Measurements from ENCODE around the gene TNFRSF19.

Gene TNFRSF19

DNA sequence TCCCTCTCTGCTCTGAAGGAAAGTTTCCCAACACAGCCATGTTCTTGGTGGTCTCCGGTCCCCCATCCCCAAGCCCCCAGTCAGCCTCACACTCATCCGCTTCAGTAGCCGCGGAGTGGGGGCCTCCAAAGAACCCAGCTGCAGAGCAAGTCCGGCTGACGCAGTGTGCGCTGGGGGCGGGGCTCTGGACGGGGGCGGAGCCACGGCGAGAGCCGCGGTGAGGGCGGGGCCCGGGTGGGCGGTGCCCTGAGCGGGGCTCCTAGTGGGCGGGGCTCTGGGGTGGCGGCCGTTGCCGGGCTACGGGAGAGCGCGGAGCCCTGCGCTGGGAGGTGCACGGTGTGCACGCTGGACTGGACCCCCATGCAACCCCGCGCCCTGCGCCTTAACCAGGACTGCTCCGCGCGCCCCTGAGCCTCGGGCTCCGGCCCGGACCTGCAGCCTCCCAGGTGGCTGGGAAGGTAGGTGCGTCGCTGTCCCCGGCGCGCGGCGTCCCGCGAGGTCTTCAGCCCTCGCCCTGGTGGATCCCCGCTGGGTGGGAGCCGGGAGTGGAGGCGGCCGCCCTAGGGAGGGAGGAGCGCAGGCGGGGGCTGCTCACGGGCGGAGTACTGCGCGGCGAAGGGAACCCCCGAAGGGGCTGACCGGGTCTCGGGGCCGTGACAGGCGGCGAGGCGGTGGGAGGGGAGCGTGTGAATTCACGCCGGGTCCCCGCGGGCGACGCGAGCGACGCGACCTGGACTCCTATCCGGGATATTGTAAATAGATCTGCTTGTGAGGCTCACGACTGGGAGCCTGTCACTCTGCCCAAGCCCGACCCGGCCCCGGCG, 9.1 kb downstream of the TNFRSF19 start:
- TF ChIP-seq, protein P1, sequence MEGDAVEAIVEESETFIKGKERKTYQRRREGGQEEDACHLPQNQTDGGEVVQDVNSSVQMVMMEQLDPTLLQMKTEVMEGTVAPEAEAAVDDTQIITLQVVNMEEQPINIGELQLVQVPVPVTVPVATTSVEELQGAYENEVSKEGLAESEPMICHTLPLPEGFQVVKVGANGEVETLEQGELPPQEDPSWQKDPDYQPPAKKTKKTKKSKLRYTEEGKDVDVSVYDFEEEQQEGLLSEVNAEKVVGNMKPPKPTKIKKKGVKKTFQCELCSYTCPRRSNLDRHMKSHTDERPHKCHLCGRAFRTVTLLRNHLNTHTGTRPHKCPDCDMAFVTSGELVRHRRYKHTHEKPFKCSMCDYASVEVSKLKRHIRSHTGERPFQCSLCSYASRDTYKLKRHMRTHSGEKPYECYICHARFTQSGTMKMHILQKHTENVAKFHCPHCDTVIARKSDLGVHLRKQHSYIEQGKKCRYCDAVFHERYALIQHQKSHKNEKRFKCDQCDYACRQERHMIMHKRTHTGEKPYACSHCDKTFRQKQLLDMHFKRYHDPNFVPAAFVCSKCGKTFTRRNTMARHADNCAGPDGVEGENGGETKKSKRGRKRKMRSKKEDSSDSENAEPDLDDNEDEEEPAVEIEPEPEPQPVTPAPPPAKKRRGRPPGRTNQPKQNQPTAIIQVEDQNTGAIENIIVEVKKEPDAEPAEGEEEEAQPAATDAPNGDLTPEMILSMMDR (IDR thresholded peaks at IDR 0.05; ENCODE audit: low read depth, low read length): no peak
- peak overlapping the region; percentile 87 for H3K4me3 ChIP-seq (ENCODE audit: low read depth, low read length)

DNA sequence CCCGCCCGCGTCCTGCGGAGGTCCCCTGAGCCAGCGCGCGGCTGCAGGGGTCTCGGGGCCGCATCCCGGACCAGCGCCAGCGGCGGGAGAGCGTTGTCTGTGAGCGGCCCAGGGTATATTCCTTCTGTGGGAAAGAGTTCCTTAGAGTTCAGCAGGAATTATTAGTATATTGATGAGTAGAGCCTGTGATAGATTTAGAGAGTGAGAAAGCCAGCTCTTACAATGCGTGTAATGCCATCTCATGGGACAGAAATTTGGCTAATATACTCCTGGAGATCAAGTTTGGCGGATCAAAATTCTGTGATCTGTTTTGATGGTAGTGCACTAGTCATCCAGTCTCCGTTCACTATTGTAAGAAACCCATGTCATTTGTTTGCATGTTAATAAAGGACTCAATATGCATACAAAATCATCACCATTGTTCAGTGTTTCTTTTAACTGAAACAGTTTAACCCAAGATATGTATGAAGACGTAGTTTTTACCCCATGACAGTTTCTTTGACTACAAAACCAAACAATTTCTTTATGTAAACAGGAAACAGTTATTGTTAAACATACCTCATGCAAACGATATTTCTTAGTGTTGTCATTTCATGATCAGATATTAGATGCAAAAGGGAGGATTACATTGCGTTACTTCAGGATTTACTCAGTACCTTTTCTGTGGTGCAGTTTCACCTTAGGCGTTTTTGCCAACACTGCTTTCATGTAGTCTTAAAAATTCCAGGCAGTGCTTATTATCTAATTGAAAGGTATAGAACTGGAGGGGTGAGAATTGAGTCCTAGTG, 9.9 kb downstream of the TNFRSF19 start:
- peak overlapping the region; percentile 87 for H3K4me3 ChIP-seq (ENCODE audit: low read depth, low read length)
- TF ChIP-seq, protein P1 (IDR thresholded peaks at IDR 0.05; ENCODE audit: low read depth, low read length): no peak

DNA sequence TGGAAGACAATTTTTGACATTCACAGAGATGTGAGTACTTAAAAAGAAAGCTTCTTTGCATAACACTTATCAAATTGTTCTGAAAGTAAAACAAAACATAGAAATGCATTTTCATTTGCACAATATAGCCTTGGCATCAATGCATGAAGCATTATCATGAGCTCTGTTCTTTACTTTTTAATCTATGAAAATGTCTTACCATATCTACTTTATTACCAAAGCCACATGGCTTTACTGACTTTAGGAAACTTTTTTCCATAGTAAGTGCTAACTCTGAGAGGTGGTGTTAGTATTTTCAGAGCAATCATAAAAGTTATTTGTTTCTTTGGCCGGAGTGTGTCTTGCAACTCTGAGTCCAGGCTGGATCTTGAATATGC, 10.5 kb downstream of the TNFRSF19 start:
- TF ChIP-seq, protein P1 (IDR thresholded peaks at IDR 0.05; ENCODE audit: low read depth, low read length): no peak
- H3K4me3 ChIP-seq (ENCODE audit: low read depth, low read length): peak overlapping the region; percentile 87

DNA sequence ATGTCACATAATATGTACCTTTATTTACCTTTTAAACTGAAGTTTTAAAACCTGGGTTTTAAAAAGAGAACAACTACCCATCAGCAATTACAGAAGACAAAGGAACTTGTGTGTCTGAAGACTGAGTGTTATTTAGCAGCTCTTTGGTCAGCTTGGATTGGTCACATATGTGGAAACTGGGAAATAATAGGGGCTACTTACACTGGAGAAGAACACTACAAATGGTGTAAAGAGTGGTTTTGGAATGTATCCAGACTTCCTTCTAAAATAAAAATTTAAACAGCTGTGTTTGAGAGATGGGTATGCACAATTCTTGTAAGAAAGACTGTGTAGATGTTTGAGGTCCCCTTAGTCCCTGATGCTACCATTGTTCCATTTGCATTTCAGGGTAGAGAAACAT, 13.3 kb downstream of the TNFRSF19 start:
- H3K4me3 ChIP-seq (ENCODE audit: low read depth, low read length): no peak overlapping the region
- TF ChIP-seq, protein P1 (IDR thresholded peaks at IDR 0.05; ENCODE audit: low read depth, low read length): no peak

DNA sequence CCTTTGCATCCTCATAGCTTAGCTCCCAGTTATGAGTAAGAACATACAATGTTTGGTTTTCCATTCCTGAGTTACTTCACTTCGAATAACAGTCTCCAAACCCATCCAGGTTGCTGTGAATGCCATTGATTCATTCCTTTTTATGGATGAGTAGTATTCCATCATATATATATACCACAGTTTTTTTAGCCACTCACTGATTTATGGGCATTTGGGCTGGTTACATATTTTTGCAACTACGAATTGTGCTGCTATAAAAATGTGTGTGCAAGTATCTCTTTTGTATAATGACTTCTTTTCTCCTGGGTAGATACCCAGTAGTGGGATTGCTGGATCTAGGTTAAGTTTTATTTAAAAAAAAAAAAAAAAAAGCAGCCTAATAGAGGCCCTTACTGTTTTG, 14.1 kb downstream of the TNFRSF19 start:
- TF ChIP-seq, protein P1 (IDR thresholded peaks at IDR 0.05; ENCODE audit: low read depth, low read length): no peak
- H3K4me3 ChIP-seq (ENCODE audit: low read depth, low read length): no peak overlapping the region

DNA sequence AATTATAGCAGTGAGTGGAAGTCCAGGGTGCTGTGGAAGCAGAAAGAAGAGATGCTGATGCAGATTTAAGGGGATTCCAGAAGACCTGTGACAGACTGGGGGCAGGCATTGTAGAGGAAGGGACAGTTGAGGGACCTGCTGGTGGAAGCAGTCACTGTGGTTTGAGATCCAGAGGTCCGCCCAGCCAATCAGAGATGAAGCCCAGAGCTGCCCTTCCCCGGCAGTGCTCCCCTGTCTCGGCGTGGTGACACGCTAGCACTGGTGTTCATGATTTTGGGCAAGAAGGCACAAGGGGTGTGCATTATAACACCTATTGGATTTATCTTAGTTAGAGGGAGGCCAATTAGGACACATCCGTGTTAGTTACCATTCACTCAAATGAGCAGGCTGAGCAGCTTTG, 16.1 kb downstream of the TNFRSF19 start:
- TF ChIP-seq, protein P1 (IDR thresholded peaks at IDR 0.05; ENCODE audit: low read depth, low read length): no peak
- no peak overlapping the region for H3K4me3 ChIP-seq (ENCODE audit: low read depth, low read length)

DNA sequence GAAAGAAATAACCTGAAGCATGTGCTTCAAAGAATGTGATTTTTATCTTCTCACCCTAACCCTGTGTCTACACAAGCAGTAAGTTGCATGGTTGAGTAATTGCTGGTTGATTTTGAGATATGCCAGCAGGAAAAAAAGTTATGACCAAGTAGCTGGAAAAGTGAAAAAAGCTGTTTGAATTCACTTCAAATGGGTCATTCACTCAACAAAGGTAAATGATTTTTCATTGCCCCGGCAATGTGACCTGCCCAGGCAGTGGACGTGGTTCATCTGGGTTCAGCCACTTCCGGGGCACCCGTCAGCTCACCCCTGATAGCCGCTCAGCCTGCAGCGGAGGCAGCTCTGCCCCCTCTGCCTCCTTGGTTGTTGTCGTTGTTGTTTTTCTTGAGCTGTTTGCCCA, 18.5 kb downstream of the TNFRSF19 start:
- H3K4me3 ChIP-seq (ENCODE audit: low read depth, low read length): no peak overlapping the region
- TF ChIP-seq, protein P1 (IDR thresholded peaks at IDR 0.05; ENCODE audit: low read depth, low read length): no peak

Data from WI38 (cell line).